ENCODE results near the gene CARS1.

The CARS1 gene

DNA sequence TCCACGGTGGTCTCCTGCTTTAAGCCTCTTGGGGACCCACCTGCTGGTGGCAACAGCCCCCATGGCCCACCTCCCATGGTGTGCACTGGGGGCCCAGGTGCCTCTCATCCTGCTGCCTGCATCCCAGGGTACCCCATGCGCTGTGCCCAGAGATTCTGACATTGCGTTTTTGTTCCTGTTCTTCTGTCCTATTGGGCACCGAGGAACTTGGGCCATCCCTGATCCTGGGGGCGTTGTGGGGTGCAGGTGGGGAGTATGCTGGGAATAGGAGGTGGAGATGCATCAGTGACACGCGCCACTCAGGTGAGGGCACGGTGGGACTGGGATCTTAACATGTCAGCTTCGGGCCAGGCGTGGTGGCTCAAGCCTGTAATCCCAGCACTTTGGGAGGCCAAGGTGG is 52.7 kb downstream of the CARS1 start:
- H3K4me1 Mint-ChIP-seq (ENCODE audit: low read depth), result peaks cover 5% of the 10 kb centered on the region
- H3K36me3 Mint-ChIP-seq (ENCODE audit: low read depth), result peaks cover 52% of the 10 kb centered on the region
- H3K27ac Mint-ChIP-seq, result no peak overlapping the region
- H3K4me3 Mint-ChIP-seq, result no peak overlapping the region
- no peaks in the 10 kb centered on the region for H3K9me3 Mint-ChIP-seq
- no peaks in the 10 kb centered on the region for H3K27me3 Mint-ChIP-seq (ENCODE audit: low read depth)

GRCh38 chr11:3003396-3004231 is 53.6 kb downstream of the CARS1 start:
- no peaks in the 10 kb centered on the region for H3K9me3 Mint-ChIP-seq
- H3K27me3 Mint-ChIP-seq (ENCODE audit: low read depth), result no peaks in the 10 kb centered on the region
- H3K27ac Mint-ChIP-seq, result no peak overlapping the region
- no peak overlapping the region for H3K4me3 Mint-ChIP-seq
- no peaks in the 10 kb centered on the region for H3K4me1 Mint-ChIP-seq (ENCODE audit: low read depth)
- H3K36me3 Mint-ChIP-seq (ENCODE audit: low read depth), result peaks cover 45% of the 10 kb centered on the region

- H3K36me3 Mint-ChIP-seq (ENCODE audit: low read depth), result peaks cover 42% of the 10 kb centered on the region
- H3K9me3 Mint-ChIP-seq, result no peaks in the 10 kb centered on the region
- peak overlapping the region; percentile 7 for H3K27ac Mint-ChIP-seq
- H3K27me3 Mint-ChIP-seq (ENCODE audit: low read depth), result no peaks in the 10 kb centered on the region
- H3K4me3 Mint-ChIP-seq, result no peak overlapping the region
- H3K4me1 Mint-ChIP-seq (ENCODE audit: low read depth), result no peaks in the 10 kb centered on the region
These were observed 54.4 kb downstream of the CARS1 start for GRCh38 chr11:3002871-3003270.

DNA sequence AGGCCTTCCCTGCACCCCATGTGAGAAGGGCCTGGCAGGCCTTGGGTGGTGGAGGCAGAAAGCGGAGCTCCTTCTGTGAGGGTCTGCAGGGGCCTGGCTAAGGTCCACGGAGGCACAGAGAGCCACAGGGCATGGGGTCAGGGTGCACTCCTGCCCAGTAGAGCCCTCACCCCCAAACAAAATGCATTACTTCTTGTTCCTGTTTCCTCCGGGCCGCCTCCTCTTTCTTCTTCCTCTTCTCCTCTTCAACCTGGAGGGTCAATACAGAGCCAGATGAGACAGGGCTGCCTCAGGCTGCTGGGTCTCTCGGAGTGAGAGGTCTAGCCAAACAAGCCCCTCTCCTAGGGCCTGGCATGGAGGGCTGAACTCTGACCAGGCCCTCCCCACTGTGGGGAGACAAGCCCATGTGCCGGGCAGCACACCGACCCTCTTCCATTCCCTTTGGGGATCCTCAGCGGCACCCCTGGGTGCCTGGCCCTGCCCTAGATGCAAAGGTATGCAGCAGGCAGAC is 54.8 kb downstream of the CARS1 start:
- Mint-ChIP-seq H3K9me3 (no peaks in the 10 kb centered on the region), H3K27ac (no peak overlapping the region), H3K36me3 (ENCODE audit: low read depth) (peaks cover 40% of the 10 kb centered on the region), H3K4me3 (no peak overlapping the region), H3K27me3 (ENCODE audit: low read depth) (no peaks in the 10 kb centered on the region), H3K4me1 (ENCODE audit: low read depth) (no peaks in the 10 kb centered on the region)

DNA sequence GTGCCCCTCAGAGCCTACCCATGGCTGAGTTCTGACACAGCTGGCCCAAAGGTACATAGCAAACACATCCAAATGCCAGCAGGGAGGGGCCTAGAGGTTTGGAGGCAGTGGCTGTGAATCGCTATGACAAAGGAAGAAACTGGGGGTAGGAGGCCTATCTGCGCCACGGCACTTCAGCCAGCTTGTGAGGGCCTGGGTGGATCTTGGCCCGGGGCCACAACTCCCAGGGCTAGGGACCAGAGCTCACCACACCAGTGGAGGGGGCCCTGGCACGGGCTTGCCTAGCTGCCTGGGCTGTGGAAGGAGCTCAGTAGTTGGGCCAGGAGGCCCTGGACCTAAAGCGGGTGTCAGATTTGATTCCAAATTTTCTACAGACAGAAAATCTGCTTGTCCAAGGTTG is 55.7 kb downstream of the CARS1 start:
- Mint-ChIP-seq H3K27ac (no peak overlapping the region), H3K4me1 (ENCODE audit: low read depth) (no peaks in the 10 kb centered on the region), H3K4me3 (no peak overlapping the region), H3K9me3 (no peaks in the 10 kb centered on the region), H3K27me3 (ENCODE audit: low read depth) (no peaks in the 10 kb centered on the region), H3K36me3 (ENCODE audit: low read depth) (peaks cover 40% of the 10 kb centered on the region)

GRCh38 chr11:3000032-3000961 is 56.9 kb downstream of the CARS1 start:
- H3K9me3 Mint-ChIP-seq, result no peaks in the 10 kb centered on the region

DNA sequence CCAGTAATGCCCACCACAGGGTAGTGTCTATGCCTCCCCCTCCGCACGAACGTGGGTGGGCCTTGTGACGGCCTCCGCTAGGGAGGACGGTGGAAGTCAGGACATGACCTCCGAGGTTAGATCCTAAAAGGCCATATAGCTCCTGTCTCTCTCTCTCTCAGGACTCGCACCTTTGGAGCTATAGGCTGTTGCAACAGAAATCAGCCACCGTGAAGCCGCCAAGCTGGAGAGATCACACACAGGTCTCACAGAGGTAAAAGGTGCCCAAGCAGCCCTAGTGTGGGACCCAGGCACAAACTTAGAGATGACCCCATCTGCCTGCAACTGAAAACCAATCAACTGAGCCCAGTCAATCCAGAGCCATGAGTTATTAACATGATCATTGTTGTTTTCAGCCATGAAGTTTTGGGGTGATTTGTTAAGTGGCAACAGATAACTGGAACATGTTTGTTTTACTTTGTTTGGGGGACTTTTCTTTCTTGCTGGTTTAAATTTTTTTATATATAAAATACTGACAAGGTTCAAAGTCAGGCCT is 57.7 kb downstream of the CARS1 start:
- no peaks in the 10 kb centered on the region for H3K9me3 Mint-ChIP-seq
- no peaks in the 10 kb centered on the region for H3K27me3 Mint-ChIP-seq (ENCODE audit: low read depth)
- H3K4me1 Mint-ChIP-seq (ENCODE audit: low read depth), result no peaks in the 10 kb centered on the region
- peaks cover 33% of the 10 kb centered on the region for H3K36me3 Mint-ChIP-seq (ENCODE audit: low read depth)
- no peak overlapping the region for H3K27ac Mint-ChIP-seq
- H3K4me3 Mint-ChIP-seq, result no peak overlapping the region

More at GRCh38 chr11:3000032-3000961, 56.9 kb downstream of the CARS1 start:
- Mint-ChIP-seq H3K36me3 (ENCODE audit: low read depth) (peaks cover 34% of the 10 kb centered on the region), H3K4me3 (no peak overlapping the region), H3K27me3 (ENCODE audit: low read depth) (no peaks in the 10 kb centered on the region), H3K27ac (no peak overlapping the region), H3K4me1 (ENCODE audit: low read depth) (no peaks in the 10 kb centered on the region)

DNA sequence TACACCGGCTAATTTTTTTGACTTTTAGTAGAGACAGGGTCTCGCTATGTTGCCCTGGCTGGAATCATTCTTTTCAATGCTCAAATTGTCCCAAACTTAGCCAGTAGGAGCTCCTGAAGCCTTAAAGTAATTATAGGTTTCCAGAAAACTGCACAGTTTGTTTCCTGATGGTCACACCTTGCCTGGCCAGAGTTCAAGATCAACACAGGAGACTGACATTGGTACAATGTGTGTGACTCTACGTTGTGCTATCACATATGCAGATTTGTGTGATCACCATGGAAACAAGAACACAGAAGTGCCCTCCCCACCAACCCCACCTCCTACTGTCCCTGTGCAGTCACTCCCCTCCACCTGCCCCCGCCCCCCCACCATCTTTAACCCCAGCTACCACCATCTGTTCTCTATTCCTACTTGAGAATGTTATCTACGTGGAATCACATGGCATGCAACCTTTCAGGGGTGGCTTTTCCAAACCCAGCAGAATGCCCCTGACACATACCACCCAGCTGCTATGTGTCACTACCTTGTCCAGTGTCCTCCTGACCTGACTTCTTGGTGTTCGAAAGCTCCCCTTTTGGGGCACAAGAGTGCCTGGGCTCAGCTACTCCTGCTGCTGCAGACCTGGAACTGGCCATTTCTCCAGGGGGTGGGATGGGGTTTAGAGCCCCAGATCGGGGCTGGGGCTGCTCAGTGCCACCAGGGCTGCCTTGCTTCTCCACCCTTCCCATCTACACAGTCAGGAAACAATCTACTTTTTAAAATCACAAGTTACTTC is 59.0 kb downstream of the CARS1 start:
- no peaks in the 10 kb centered on the region for H3K9me3 Mint-ChIP-seq
- no peak overlapping the region for H3K4me3 Mint-ChIP-seq
- peaks cover 25% of the 10 kb centered on the region for H3K36me3 Mint-ChIP-seq (ENCODE audit: low read depth)
- no peaks in the 10 kb centered on the region for H3K27me3 Mint-ChIP-seq (ENCODE audit: low read depth)
- no peaks in the 10 kb centered on the region for H3K4me1 Mint-ChIP-seq (ENCODE audit: low read depth)
- no peak overlapping the region for H3K27ac Mint-ChIP-seq

DNA sequence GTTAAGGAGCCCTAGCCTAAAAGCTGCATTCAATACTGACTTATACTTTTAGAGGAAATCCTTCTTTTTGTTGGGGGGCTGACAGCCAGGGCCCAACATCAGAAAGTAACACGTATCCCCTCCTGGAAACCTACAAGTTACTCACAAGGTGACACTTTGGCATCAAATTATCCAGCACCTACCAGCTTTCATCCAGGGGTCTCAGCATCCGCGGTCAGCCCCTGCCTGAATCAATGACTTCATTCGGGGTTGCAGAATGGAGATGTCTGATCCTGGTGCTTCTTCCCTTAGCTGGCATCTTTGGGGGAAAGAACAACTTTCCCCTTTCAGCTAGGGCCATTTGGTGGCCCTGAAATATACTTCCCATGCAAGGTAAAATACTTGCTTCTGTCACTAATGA is 59.8 kb downstream of the CARS1 start:
- Mint-ChIP-seq H3K4me1 (ENCODE audit: low read depth) (peaks cover 4% of the 10 kb centered on the region), H3K4me3 (no peak overlapping the region), H3K9me3 (no peaks in the 10 kb centered on the region), H3K36me3 (ENCODE audit: low read depth) (peaks cover 18% of the 10 kb centered on the region), H3K27ac (no peak overlapping the region), H3K27me3 (ENCODE audit: low read depth) (no peaks in the 10 kb centered on the region)

DNA sequence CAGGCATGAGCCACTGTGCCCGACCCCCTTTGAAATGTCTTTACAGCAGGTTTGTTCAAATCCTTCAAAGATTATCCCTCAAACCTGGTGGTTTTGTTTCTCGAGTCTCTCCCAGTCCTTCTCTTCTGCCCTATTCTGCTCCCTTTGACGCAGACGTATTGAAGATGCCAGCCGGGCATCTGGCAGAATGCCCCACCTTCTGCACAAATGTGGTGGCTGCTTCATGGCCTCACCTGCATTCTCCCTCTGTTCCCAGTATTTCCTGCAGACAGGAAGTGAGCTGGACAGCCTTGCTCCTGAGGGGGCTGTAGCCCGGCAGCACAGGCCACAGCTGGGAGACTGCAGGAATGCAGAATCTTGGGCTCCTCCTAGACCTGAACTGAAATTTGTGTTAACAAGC is 60.2 kb downstream of the CARS1 start:
- Mint-ChIP-seq H3K4me3 (no peak overlapping the region), H3K27me3 (ENCODE audit: low read depth) (no peaks in the 10 kb centered on the region), H3K9me3 (no peaks in the 10 kb centered on the region), H3K36me3 (ENCODE audit: low read depth) (peaks cover 19% of the 10 kb centered on the region), H3K4me1 (ENCODE audit: low read depth) (peaks cover 4% of the 10 kb centered on the region), H3K27ac (no peak overlapping the region)

GRCh38 chr11:2995893-2996554 is 61.2 kb downstream of the CARS1 start:
- no peak overlapping the region for H3K4me3 Mint-ChIP-seq
- H3K36me3 Mint-ChIP-seq (ENCODE audit: low read depth), result peaks cover 17% of the 10 kb centered on the region
- no peak overlapping the region for H3K27ac Mint-ChIP-seq

DNA sequence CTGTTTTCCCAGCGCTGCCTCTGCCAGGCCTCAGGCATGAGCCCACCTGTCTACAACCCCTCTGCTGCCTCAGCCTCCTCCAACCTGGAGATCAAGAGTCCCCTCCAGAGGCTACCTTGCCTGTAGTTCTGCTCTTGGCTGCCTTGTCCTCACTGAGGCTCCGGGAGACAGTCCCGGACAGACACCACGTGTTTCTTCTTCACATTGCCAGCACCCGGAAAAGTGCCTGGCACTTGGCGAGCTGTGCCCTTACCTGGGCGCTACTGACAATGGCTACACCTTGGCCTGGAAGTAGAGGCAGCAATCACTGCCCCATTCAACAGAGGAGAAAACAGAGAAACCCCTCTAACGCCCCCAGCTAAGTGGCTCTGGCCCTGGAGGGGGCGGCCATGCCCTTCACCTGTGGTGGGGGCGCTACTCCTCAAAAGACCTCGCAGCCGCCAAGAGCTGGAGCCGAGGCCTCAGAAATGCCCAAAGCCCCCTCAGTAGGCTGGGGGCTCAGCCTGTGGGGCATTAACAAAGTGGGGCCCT is 62.1 kb downstream of the CARS1 start:
- no peak overlapping the region for H3K4me3 Mint-ChIP-seq
- H3K9me3 Mint-ChIP-seq, result no peaks in the 10 kb centered on the region
- no peaks in the 10 kb centered on the region for H3K27me3 Mint-ChIP-seq (ENCODE audit: low read depth)
- H3K4me1 Mint-ChIP-seq (ENCODE audit: low read depth), result peaks cover 7% of the 10 kb centered on the region
- H3K36me3 Mint-ChIP-seq (ENCODE audit: low read depth), result peaks cover 13% of the 10 kb centered on the region
- no peak overlapping the region for H3K27ac Mint-ChIP-seq

More at GRCh38 chr11:2995893-2996554, 61.2 kb downstream of the CARS1 start:
- no peaks in the 10 kb centered on the region for H3K9me3 Mint-ChIP-seq
- peaks cover 4% of the 10 kb centered on the region for H3K4me1 Mint-ChIP-seq (ENCODE audit: low read depth)
- H3K27me3 Mint-ChIP-seq (ENCODE audit: low read depth), result no peaks in the 10 kb centered on the region

DNA sequence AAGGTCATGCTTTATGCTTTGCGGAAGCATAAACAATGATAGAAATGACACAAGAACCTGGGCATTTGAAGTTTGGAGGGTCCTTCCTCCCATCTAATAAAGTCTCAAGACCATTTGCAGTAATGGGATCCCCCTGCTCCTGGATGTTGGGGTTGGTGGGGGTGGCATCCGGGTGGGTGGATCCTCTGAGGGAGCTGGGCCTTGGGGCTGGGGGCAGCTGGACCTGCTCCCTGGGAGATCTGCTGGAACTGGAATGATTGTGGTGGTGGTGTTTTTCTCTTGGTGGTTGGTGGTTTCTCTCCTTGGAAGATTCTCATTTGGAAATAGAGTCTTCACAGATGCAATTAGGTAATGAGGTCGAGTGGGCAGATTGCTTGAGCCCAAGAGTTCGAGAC is 62.9 kb downstream of the CARS1 start:
- Mint-ChIP-seq H3K4me1 (ENCODE audit: low read depth) (peaks cover 12% of the 10 kb centered on the region), H3K27me3 (ENCODE audit: low read depth) (no peaks in the 10 kb centered on the region), H3K36me3 (ENCODE audit: low read depth) (peaks cover 11% of the 10 kb centered on the region), H3K4me3 (peak overlapping the region; percentile 43), H3K9me3 (no peaks in the 10 kb centered on the region), H3K27ac (no peak overlapping the region)
